PC-9 (cell line): ENCODE measurements around the gene USP37. TPM values are rescaled to one million over a fixed set of nuclear protein-coding genes. Genes with fewer than 3 reads are reported as not detected.

Source experiments
- Bru-seq: library from RNA; stranded (reverse); fragments of 400-500 nt; gene quantifications from one replicate; lab custom pipeline; 2021; lab: Mats Ljungman, UMichigan
- BruChase-seq, 2 experiments: library from RNA; stranded (reverse); fragments of 400-500 nt; gene quantifications; one replicate each; lab custom pipeline; 2021; lab: Mats Ljungman, UMichigan
- BruUV-seq: library from RNA; stranded (reverse); fragments of 400-500 nt; replicated peaks from 2 replicates; lab custom pipeline; 2021; lab: Mats Ljungman, UMichigan
- CTCF ChIA-PET: fragments of 300-600 bp; sonication (Branson Sonifier 250); formaldehyde crosslinking; loops from one replicate; lab custom pipeline; 2022; ENCODE audit warnings: antibody characterized with exemption; lab: Charles Lee
- POLR2A ChIA-PET: fragments of 300-600 bp; sonication (Branson Sonifier 250); formaldehyde crosslinking; loops from one replicate; lab custom pipeline; 2022; ENCODE audit warnings: antibody characterized with exemption; ENCODE audit not compliant: unreplicated experiment; lab: Charles Lee
- DNase-seq, 2 experiments: peaks; one replicate each; pipeline versions ENCODE4 v3.0.0 to v3.0.0-alpha.2; 2015 to 2022; ENCODE audit warnings: mixed read lengths in 1 of 2
- H2AFZ ChIP-seq: fragments of 200-600 bp; sonication (generic); 2 replicates; pipeline ENCODE4 v1.8.1; 2017; ENCODE audit warnings: antibody characterized with exemption
- H3F3A ChIP-seq: fragments of 200-600 bp; sonication (generic); 2 replicates; pipeline ENCODE4 v1.8.1; 2017; ENCODE audit warnings: antibody characterized with exemption, mild to moderate bottlenecking, low read depth; ENCODE audit not compliant: insufficient read depth
- H3K27ac ChIP-seq: fragments of 200-600 bp; sonication (generic); 2 replicates; pipeline ENCODE4 v1.6.1; 2016; ENCODE audit warnings: mixed run types
- H3K27me3 ChIP-seq: fragments of 200-600 bp; sonication (generic); 2 replicates; pipeline ENCODE4 v1.6.1; 2016; ENCODE audit warnings: low read depth, mixed run types; ENCODE audit not compliant: insufficient read depth
- H3K36me3 ChIP-seq: fragments of 200-600 bp; sonication (generic); 2 replicates; pipeline ENCODE4 v1.6.1; 2016; ENCODE audit warnings: low read depth, mixed run types
- H3K4me1 ChIP-seq: fragments of 200-600 bp; sonication (generic); replicated peaks from 2 replicates; pipeline ENCODE4 v1.6.1; 2016; ENCODE audit warnings: mixed run types; ENCODE audit not compliant: insufficient read depth
- H3K4me2 ChIP-seq: fragments of 200-600 bp; sonication (generic); 2 replicates; pipeline ENCODE4 v1.6.1; 2017; ENCODE audit warnings: mixed run types
- H3K4me3 ChIP-seq: fragments of 200-600 bp; sonication (generic); 2 replicates; pipeline ENCODE4 v1.6.1; 2016; ENCODE audit warnings: mixed run types
- H3K79me2 ChIP-seq: fragments of 200-600 bp; sonication (generic); 2 replicates; pipeline ENCODE4 v1.6.1; 2017; ENCODE audit warnings: low read depth, mixed run types
- H3K9me2 ChIP-seq: fragments of 200-600 bp; sonication (generic); 2 replicates; pipeline ENCODE4 v1.8.1; 2017; ENCODE audit warnings: mild to moderate bottlenecking; ENCODE audit not compliant: insufficient read depth
- H3K9me3 ChIP-seq: fragments of 200-600 bp; sonication (generic); 2 replicates; pipeline ENCODE4 v1.8.1; 2016; ENCODE audit warnings: low read depth; ENCODE audit not compliant: insufficient read depth
- H4K20me1 ChIP-seq: fragments of 200-600 bp; sonication (generic); 2 replicates; pipeline ENCODE4 v1.8.1; 2017; ENCODE audit not compliant: insufficient read depth
- CTCF ChIP-seq: fragments of 200-600 bp; sonication (generic); conservative IDR thresholded peaks from 2 replicates; pipeline ENCODE4 v1.6.1; 2017; ENCODE audit warnings: mixed run types, antibody characterized with exemption, mild to moderate bottlenecking, moderate library complexity
- EZH2 ChIP-seq: fragments of 200-600 bp; sonication (generic); IDR thresholded peaks from 2 replicates; pipeline ENCODE4 v1.8.0; 2017; ENCODE audit warnings: antibody characterized with exemption, low read depth
- intact Hi-C: fragments of 100-400 bp; cut with micrococcal nuclease; formaldehyde crosslinking; loops from one replicate; pipeline ENCODE4 v1.10.0; 2022; ENCODE audit not compliant: unreplicated experiment
- long read RNA-seq: library from polyadenylated mRNA; stranded (forward); transcript quantifications from one replicate; pipeline ENCODE4 v2.0.0, GENCODE V29; 2022
- total RNA-seq: library from RNA; stranded (reverse); gene quantifications from 2 replicates; pipeline ENCODE4 v1.2.3, GENCODE V29; 2021

The USP37 gene
- 13.1 and 15.4 TPM in 2 replicates for total RNA-seq
- Bru-seq, nascent RNA = percentile 77 among the genes with signal in this experiment
- percentile 68 among the genes with signal in this experiment for BruChase-seq, experiment 1, labeled RNA remaining after a 2-hour chase
- BruChase-seq, experiment 2, labeled RNA remaining after a 6-hour chase = percentile 71 among the genes with signal in this experiment
- long read RNA-seq, partial matches to known transcripts = 0 of 5 reads
- long read RNA-seq, other reads (novel, unspliced or antisense) = 5 of 5 reads

GRCh38 chr2:218568190-218569037, at the start of gene USP37, which contains the start of gene CNOT9:
Gene USP37, minus strand, starts transcription at chr2:218568351. Its CDS starts 9,698 bp downstream, at chr2:218558653.
Gene CNOT9, plus strand, starts transcription at chr2:218568839. Its CDS starts 116 bp downstream, at chr2:218568955.
- Histone ChIP-seq H3K27ac (peak within 1 kb of the TSS; percentile 81), H3K4me2 (peak within 1 kb of the TSS; percentile 99), H3K4me1 (peaks cover 29% of the 10 kb centered on the region), H4K20me1 (peaks cover 18% of the 10 kb centered on the region; the same call in 1 of the 2 replicates), H3K79me2 (peaks cover 82% of the 10 kb centered on the region), H3F3A (peaks cover 12% of the 10 kb centered on the region), H3K27me3 (no peaks in the 10 kb centered on the region), H3K9me2 (no peaks in the 10 kb centered on the region), H3K36me3 (peaks cover 17% of the 10 kb centered on the region; the same call in 1 of the 2 replicates), H3K4me3 (peak within 1 kb of the TSS; percentile 90), H2AFZ (peak within 1 kb of the TSS; percentile 97), H3K9me3 (no peaks in the 10 kb centered on the region)
- no TSS peak for BruUV-seq
- DNase-seq = peak; percentile 91 to 99
- intact Hi-C loops = loop anchor here (1.0 to 5.0 kb wide), 4 partner anchors 90 to 281 kb away; partner anchors contain the start of genes BCS1L, TMBIM1 and ZNF142
- POLR2A ChIA-PET = interaction anchor here (0.6 kb wide), 1 partner anchor 159 kb away, joined by 5 read pairs; no protein-coding TSS in a partner anchor
- CTCF ChIA-PET = no interaction called here
- TF ChIP-seq EZH2 (no peak), CTCF (no peak)

- POLR2A ChIA-PET = interaction anchor here (0.6 kb wide), 1 partner anchor 405 kb away, joined by 4 read pairs; no protein-coding TSS in a partner anchor
Observed at GRCh38 chr2:218615868-218616315, 47.7 kb upstream of the USP37 start.

More at GRCh38 chr2:218615868-218616315, 47.7 kb upstream of the USP37 start:
- Histone ChIP-seq H3K4me3 (no peak overlapping the region), H3K79me2 (no peaks in the 10 kb centered on the region), H3K9me2 (no peaks in the 10 kb centered on the region), H3K9me3 (no peaks in the 10 kb centered on the region), H3K36me3 (no peaks in the 10 kb centered on the region), H3K27ac (no peak overlapping the region), H2AFZ (no peak overlapping the region), H4K20me1 (no peaks in the 10 kb centered on the region), H3K4me1 (no peaks in the 10 kb centered on the region), H3K27me3 (no peaks in the 10 kb centered on the region), H3F3A (no peaks in the 10 kb centered on the region), H3K4me2 (no peak overlapping the region)
- TF ChIP-seq EZH2 (no peak), CTCF (no peak)
- DNase-seq = no peak
- BruUV-seq = no TSS peak
- intact Hi-C loops = no loop called here
- CTCF ChIA-PET = no interaction called here
